Stimulated activated naive CD8-positive, alpha-beta T cell treated with anti-CD3 and anti-CD28 coated beads, Interleukin-15, Interleukin-2, amounts not matched to agents 100 ng/mL and 50 ng/mL, for 24 hours (primary cell): ENCODE results near the gene HLA-DQA1.

Experiments used
- H3K27ac Mint-ChIP-seq: one replicate; pipeline ENCODE4 v1.8.0; 2021; ENCODE audit warnings: mild to moderate bottlenecking, mixed read lengths
- H3K27me3 Mint-ChIP-seq: one replicate; pipeline ENCODE4 v1.8.0; 2021; ENCODE audit warnings: mixed read lengths
- H3K36me3 Mint-ChIP-seq: one replicate; pipeline ENCODE4 v1.8.0; 2021; ENCODE audit warnings: low read depth, mixed read lengths
- H3K4me1 Mint-ChIP-seq: one replicate; pipeline ENCODE4 v1.8.0; 2021; ENCODE audit warnings: low read depth, mixed read lengths
- H3K4me3 Mint-ChIP-seq: one replicate; pipeline ENCODE4 v1.8.0; 2021; ENCODE audit warnings: mild to moderate bottlenecking, mixed read lengths
- H3K9me3 Mint-ChIP-seq: one replicate; pipeline ENCODE4 v1.8.0; 2021; ENCODE audit warnings: mixed read lengths

The HLA-DQA1 gene

DNA sequence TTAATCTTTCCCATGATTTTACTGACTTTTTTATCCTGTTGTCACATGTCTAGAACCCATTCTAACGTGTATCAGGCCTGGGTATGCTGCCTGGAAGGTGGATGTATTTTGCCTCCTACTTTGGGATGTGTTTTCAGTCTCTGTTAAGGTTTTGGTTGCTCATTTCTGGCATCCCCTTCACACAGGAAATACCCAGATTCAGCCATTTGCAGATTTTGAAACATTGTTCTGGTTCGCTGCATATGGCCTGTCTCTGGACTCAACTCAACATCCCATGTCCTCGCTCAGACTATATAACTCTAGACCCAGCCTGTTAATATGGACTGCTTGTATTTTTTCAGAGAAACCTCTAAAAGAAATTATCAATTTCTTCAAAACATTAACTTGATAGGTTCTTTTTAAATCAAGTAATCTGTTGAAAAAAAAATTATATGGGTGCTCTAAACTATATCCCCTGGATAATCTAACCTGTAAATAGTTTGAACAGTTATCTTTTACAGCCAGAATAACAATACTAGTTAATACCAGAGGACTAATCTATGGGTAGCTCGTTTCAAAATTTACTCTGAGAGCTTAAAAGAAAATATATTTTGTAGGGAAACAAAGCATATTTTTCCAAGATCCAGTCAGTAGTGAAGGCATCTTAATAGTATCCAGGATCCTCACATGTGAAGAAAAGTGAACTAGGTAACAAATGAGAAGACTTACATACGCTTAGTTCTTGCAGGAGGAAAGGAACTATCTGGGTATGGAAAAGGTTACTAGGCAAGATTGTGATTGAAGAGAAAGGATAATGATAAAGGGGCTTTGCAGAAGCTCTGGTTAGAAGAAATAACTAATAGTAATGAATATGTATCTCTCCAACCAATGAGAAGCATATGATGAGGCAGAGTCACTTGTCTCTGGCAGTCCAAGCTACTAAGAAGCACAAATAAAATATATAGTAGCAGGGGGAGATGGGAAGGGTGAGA lies 52.6 kb downstream of the HLA-DQA1 start:
- Mint-ChIP-seq H3K4me1 (peaks cover 40% of the 10 kb centered on the region), H3K36me3 (no peaks in the 10 kb centered on the region), H3K4me3 (peak overlapping the region; percentile 23), H3K27ac (peak overlapping the region; percentile 39), H3K27me3 (peaks cover 8% of the 10 kb centered on the region), H3K9me3 (no peaks in the 10 kb centered on the region)

DNA sequence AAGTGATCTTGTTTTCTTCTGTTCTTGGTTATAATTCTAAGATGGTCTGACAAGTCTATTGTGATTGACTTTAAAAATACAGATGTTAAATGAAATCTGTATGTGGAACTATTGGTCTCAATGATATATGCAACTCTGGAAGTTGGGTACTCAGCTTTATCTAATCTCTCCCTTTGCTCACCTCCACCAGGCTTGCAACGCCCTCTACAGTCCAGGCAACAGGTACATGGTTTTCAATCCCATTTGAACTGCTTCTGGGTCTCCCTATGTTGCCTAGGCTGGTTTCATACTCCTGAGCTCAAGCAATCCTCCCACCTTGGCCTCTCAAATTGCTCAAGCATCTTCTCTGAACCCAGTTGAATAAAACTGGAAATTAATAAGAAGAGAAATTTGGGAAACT lies 54.8 kb downstream of the HLA-DQA1 start:
- Mint-ChIP-seq H3K9me3 (no peaks in the 10 kb centered on the region), H3K27ac (peak overlapping the region; percentile 64), H3K4me3 (no peak overlapping the region), H3K4me1 (peaks cover 19% of the 10 kb centered on the region), H3K36me3 (no peaks in the 10 kb centered on the region), H3K27me3 (peaks cover 8% of the 10 kb centered on the region)
